H9 (cell line): ENCODE data around the gene HEPN1. TPM values are rescaled to one million over a fixed set of nuclear protein-coding genes. Genes with fewer than 3 reads are reported as not detected.

ENCODE experiments used
- DNase-seq: peaks from one replicate; pipeline ENCODE4 v3.0.0-alpha.2; 2017
- H2AFZ ChIP-seq: one replicate; pipeline ENCODE4 v1.6.1; 2013; ENCODE audit warnings: mild to moderate bottlenecking, low read length, control low read depth, moderate library complexity
- H2AK5ac ChIP-seq: 2 replicates; pipeline ENCODE4 v1.6.1; 2013; ENCODE audit warnings: low read length, control low read depth, mixed read lengths; ENCODE audit not compliant: insufficient read length
- H2BK120ac ChIP-seq: one replicate; pipeline ENCODE4 v1.6.1; 2013; ENCODE audit warnings: low read depth, mild to moderate bottlenecking, low read length, control low read depth, inconsistent platforms; ENCODE audit not compliant: poor library complexity, severe bottlenecking
- H2BK12ac ChIP-seq: 2 replicates; pipeline ENCODE4 v1.6.1; 2013; ENCODE audit warnings: low read length, control low read depth, mixed read lengths, low read depth; ENCODE audit not compliant: insufficient read length
- H2BK15ac ChIP-seq: 2 replicates; pipeline ENCODE4 v1.6.1; 2013; ENCODE audit warnings: low read depth, low read length, control low read depth
- H2BK20ac ChIP-seq: one replicate; pipeline ENCODE4 v1.6.1; 2013; ENCODE audit warnings: low read depth, mild to moderate bottlenecking, low read length, control low read depth, inconsistent platforms; ENCODE audit not compliant: poor library complexity, severe bottlenecking
- H2BK5ac ChIP-seq: 2 replicates; pipeline ENCODE4 v1.6.1; 2013; ENCODE audit warnings: low read length, control low read depth, mixed read lengths; ENCODE audit not compliant: insufficient read length
- H3K14ac ChIP-seq: 2 replicates; pipeline ENCODE4 v1.6.1; 2013; ENCODE audit warnings: low read length, control low read depth; ENCODE audit not compliant: insufficient read depth
- H3K18ac ChIP-seq: 2 replicates; pipeline ENCODE4 v1.6.1; 2013; ENCODE audit warnings: low read depth, mild to moderate bottlenecking, mixed read lengths, low read length, control low read depth; ENCODE audit not compliant: insufficient read length
- H3K23ac ChIP-seq: 2 replicates; pipeline ENCODE4 v1.6.1; 2013; ENCODE audit warnings: low read length, control low read depth, mixed read lengths, low read depth; ENCODE audit not compliant: insufficient read length
- H3K23me2 ChIP-seq: 2 replicates; pipeline ENCODE4 v1.6.1; 2013; ENCODE audit warnings: low read depth, mild to moderate bottlenecking, mixed read lengths, low read length, control low read depth; ENCODE audit not compliant: insufficient read length, poor library complexity, severe bottlenecking
- H3K27ac ChIP-seq: 2 replicates; pipeline ENCODE4 v1.5.1; 2013; ENCODE audit warnings: low read length, control low read depth, mixed read lengths, low read depth; ENCODE audit not compliant: insufficient read length
- H3K27me3 ChIP-seq: 2 replicates; pipeline ENCODE4 v1.6.1; 2013; ENCODE audit warnings: low read length, control low read depth, inconsistent platforms; ENCODE audit not compliant: insufficient read depth
- H3K4ac ChIP-seq: 2 replicates; pipeline ENCODE4 v1.6.1; 2013; ENCODE audit warnings: low read depth, mild to moderate bottlenecking, control low read depth, inconsistent platforms, low read length, moderate library complexity
- H3K4me1 ChIP-seq: 2 replicates; pipeline ENCODE4 v1.6.1; 2013; ENCODE audit warnings: low read length, control low read depth, inconsistent platforms; ENCODE audit not compliant: insufficient read depth
- H3K4me2 ChIP-seq: 2 replicates; pipeline ENCODE4 v1.6.1; 2013; ENCODE audit warnings: low read length, control low read depth, mixed read lengths; ENCODE audit not compliant: insufficient read length, insufficient read depth
- H3K56ac ChIP-seq: 2 replicates; pipeline ENCODE4 v1.6.1; 2013; ENCODE audit warnings: low read depth, mild to moderate bottlenecking, mixed read lengths, low read length, control low read depth; ENCODE audit not compliant: insufficient read length
- H3K79me1 ChIP-seq: 2 replicates; pipeline ENCODE4 v1.6.1; 2013; ENCODE audit warnings: low read depth, mild to moderate bottlenecking, moderate library complexity, low read length, control low read depth, inconsistent platforms; ENCODE audit not compliant: insufficient read depth, poor library complexity, severe bottlenecking
- H3K79me2 ChIP-seq: 2 replicates; pipeline ENCODE4 v1.6.1; 2013; ENCODE audit warnings: low read length, control low read depth, inconsistent platforms; ENCODE audit not compliant: insufficient read depth
- H3K9ac ChIP-seq: 2 replicates; pipeline ENCODE4 v1.6.1; 2013; ENCODE audit warnings: low read length, control low read depth, mixed read lengths; ENCODE audit not compliant: insufficient read length; ENCODE audit errors: extremely low read depth
- H3K9me3 ChIP-seq: one replicate; pipeline ENCODE4 v1.6.1; 2013; ENCODE audit warnings: low read depth, low read length, inconsistent platforms; ENCODE audit not compliant: control insufficient read depth
- H3T11ph ChIP-seq: one replicate; pipeline ENCODE4 v1.6.1; 2013; ENCODE audit warnings: mild to moderate bottlenecking, low read length, control low read depth, inconsistent platforms
- H4K20me1 ChIP-seq: one replicate; pipeline ENCODE4 v1.6.1; 2013; ENCODE audit not compliant: control insufficient read depth, insufficient read length, insufficient read depth
- H4K5ac ChIP-seq: 2 replicates; pipeline ENCODE4 v1.6.1; 2013; ENCODE audit warnings: low read depth, mild to moderate bottlenecking, mixed read lengths, low read length, control low read depth; ENCODE audit not compliant: insufficient read length
- H4K8ac ChIP-seq: replicated peaks from 2 replicates; pipeline ENCODE4 v1.6.1; 2013; ENCODE audit warnings: low read length, control low read depth, mixed read lengths, low read depth; ENCODE audit not compliant: insufficient read length
- H4K91ac ChIP-seq: 2 replicates; pipeline ENCODE4 v1.6.1; 2013; ENCODE audit warnings: low read depth, mild to moderate bottlenecking, moderate library complexity, mixed read lengths, low read length, control low read depth; ENCODE audit not compliant: insufficient read length
- H3K27ac Mint-ChIP-seq, 3 experiments: 2 replicates in 2 of 3; 3 replicates in 1 of 3; pipeline ENCODE4 v1.8.0; 2020 to 2021; ENCODE audit warnings: mixed read lengths in 3 of 3, mild to moderate bottlenecking in 1 of 3, moderate library complexity in 1 of 3
- H3K27me3 Mint-ChIP-seq: 2 replicates; pipeline ENCODE4 v1.8.0; 2021; ENCODE audit warnings: low read depth, mild to moderate bottlenecking, moderate library complexity, mixed read lengths
- H3K36me3 Mint-ChIP-seq, 3 experiments: 2 replicates in 2 of 3; 3 replicates in 1 of 3; pipeline ENCODE4 v1.8.0; 2020 to 2021; ENCODE audit warnings: low read depth in 3 of 3, mixed read lengths in 3 of 3; ENCODE audit not compliant: insufficient read depth in 1 of 3
- H3K4me1 Mint-ChIP-seq, 2 experiments: 2 replicates each; pipeline ENCODE4 v1.8.0; 2020; ENCODE audit warnings: mixed read lengths in 2 of 2
- H3K4me3 Mint-ChIP-seq, 2 experiments: 2 replicates in 1 of 2; 3 replicates in 1 of 2; pipeline ENCODE4 v1.8.0; 2020 to 2021; ENCODE audit warnings: mild to moderate bottlenecking in 2 of 2, mixed read lengths in 2 of 2, moderate library complexity in 1 of 2
- H3K9me3 Mint-ChIP-seq, 2 experiments: 2 replicates in 1 of 2; 3 replicates in 1 of 2; pipeline ENCODE4 v1.8.0; 2020; ENCODE audit warnings: mild to moderate bottlenecking in 2 of 2, mixed read lengths in 2 of 2, moderate library complexity in 1 of 2
- WGBS: extraction: QIAGEN DNeasy Blood & Tissue Kit; methylation state at CpG from one replicate; pipeline ENCODE4 v1.1.7; 2013; ENCODE audit warnings: missing lambda C conversion rate, low lambda C conversion rate, mixed read lengths; ENCODE audit not compliant: insufficient read length; ENCODE audit errors: extremely low coverage; 5-methylcytosine and 5-hydroxymethylcytosine counted together
- total RNA-seq: library from RNA; stranded (reverse); gene quantifications from 2 replicates; pipeline ENCODE4 v1.2.1, GENCODE V29; 2021
- TF ChIP-seq, protein P1 (sequence below): fragments of 200-600 bp; sonication (generic); conservative IDR thresholded peaks from 3 replicates; pipeline ENCODE4 v1.8.0; 2021; ENCODE audit warnings: antibody characterized with exemption, mild to moderate bottlenecking

HEPN1 gene
- total RNA-seq, 1 experiment from 2014 or later = not detected

DNA sequence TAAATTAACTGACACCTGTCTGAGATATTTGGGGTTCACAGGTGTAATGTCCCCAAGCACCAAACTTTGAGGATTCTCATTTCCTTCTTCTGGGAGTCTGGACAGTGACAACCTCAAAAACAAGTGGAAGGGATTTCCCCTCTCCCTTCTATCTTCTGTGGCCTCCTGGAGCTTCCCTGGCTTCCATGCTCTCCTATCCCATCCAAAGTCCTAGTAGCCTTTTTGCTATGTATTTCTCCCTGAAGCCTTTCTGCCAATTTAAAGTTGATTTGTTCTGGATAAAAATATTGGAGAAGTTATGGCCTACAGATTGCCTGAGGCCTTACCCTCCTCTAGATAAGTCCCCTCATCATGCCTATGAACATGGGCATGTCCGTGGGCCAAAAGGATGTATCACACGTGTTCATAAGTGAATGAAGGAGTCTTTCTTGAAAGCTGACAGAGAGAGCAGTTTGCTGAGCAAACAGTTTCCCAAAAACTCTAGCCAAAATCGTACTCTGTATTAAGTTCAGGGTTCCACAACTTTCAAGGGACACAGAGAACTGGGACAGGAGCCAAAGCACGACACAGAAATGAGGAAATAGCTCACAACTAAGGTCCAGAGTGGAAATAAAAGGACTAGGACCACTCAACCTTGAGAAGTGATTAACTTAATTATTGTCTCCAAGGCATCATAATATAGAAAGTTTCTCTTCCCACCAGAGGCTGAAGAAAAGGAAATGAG, 10.1 kb downstream of the HEPN1 start:
- TF ChIP-seq, protein P1, sequence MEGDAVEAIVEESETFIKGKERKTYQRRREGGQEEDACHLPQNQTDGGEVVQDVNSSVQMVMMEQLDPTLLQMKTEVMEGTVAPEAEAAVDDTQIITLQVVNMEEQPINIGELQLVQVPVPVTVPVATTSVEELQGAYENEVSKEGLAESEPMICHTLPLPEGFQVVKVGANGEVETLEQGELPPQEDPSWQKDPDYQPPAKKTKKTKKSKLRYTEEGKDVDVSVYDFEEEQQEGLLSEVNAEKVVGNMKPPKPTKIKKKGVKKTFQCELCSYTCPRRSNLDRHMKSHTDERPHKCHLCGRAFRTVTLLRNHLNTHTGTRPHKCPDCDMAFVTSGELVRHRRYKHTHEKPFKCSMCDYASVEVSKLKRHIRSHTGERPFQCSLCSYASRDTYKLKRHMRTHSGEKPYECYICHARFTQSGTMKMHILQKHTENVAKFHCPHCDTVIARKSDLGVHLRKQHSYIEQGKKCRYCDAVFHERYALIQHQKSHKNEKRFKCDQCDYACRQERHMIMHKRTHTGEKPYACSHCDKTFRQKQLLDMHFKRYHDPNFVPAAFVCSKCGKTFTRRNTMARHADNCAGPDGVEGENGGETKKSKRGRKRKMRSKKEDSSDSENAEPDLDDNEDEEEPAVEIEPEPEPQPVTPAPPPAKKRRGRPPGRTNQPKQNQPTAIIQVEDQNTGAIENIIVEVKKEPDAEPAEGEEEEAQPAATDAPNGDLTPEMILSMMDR = no peak
- no peaks in the 10 kb centered on the region for H4K20me1 ChIP-seq
- no peak overlapping the region for H3K56ac ChIP-seq
- H4K91ac ChIP-seq = no peak overlapping the region
- no peak overlapping the region for H3T11ph ChIP-seq
- H3K4me1 ChIP-seq = no peaks in the 10 kb centered on the region
- H3K27me3 Mint-ChIP-seq = peaks cover 29% of the 10 kb centered on the region
- no peaks in the 10 kb centered on the region; a peak in 1 of 7 replicates for H3K36me3 Mint-ChIP-seq
- no peak overlapping the region for H2AK5ac ChIP-seq
- H3K79me2 ChIP-seq = no peaks in the 10 kb centered on the region
- H4K8ac ChIP-seq = no peak overlapping the region
- no peak overlapping the region for H2BK12ac ChIP-seq
- H3K9me3 ChIP-seq = no peaks in the 10 kb centered on the region
- no peak overlapping the region for H2BK15ac ChIP-seq
- H3K9ac ChIP-seq = no peak overlapping the region
- no peak overlapping the region for H3K23ac ChIP-seq
- H3K4me3 Mint-ChIP-seq = no peak overlapping the region
- H3K18ac ChIP-seq = no peak overlapping the region
- no peak overlapping the region for H2AFZ ChIP-seq
- H3K4me1 Mint-ChIP-seq = no peaks in the 10 kb centered on the region
- no peaks in the 10 kb centered on the region for H3K9me3 Mint-ChIP-seq
- H3K14ac ChIP-seq = no peak overlapping the region
- no peak overlapping the region for H2BK20ac ChIP-seq
- no CpG with 5 or more reads among the region's 4 CpGs for WGBS
- no peak overlapping the region for H3K4me2 ChIP-seq
- H3K27me3 ChIP-seq = no peaks in the 10 kb centered on the region
- H3K23me2 ChIP-seq = no peaks in the 10 kb centered on the region
- H3K4ac ChIP-seq = no peak overlapping the region
- no peak for DNase-seq
- H2BK5ac ChIP-seq = no peak overlapping the region
- no peak overlapping the region for H4K5ac ChIP-seq
- no peaks in the 10 kb centered on the region for H3K79me1 ChIP-seq
- H3K27ac ChIP-seq = no peak overlapping the region
- H2BK120ac ChIP-seq = no peak overlapping the region
- no peak overlapping the region for H3K27ac Mint-ChIP-seq
